ENCODE results near the gene MAP3K15.

- TF ChIP-seq CTCF (IDR thresholded peaks at IDR 0.05) = peak; percentile 72
- no peak for TF ChIP-seq EZH2 (IDR thresholded peaks at IDR 0.05)
- TF ChIP-seq EZH2phosphoT487 (IDR thresholded peaks at IDR 0.05) = no peak
Measured at GRCh38 chrX:19544693-19545305, 29.5 kb upstream of the MAP3K15 start.
